Measurements from ENCODE around the gene DAPK2. TPM values are rescaled to one million over a fixed set of nuclear protein-coding genes. Genes with fewer than 3 reads are reported as not detected.

The DAPK2 gene
- total RNA-seq, 4 donors from 2014 or later: 28.5 to 70.8 (median 52.7) TPM

DNA sequence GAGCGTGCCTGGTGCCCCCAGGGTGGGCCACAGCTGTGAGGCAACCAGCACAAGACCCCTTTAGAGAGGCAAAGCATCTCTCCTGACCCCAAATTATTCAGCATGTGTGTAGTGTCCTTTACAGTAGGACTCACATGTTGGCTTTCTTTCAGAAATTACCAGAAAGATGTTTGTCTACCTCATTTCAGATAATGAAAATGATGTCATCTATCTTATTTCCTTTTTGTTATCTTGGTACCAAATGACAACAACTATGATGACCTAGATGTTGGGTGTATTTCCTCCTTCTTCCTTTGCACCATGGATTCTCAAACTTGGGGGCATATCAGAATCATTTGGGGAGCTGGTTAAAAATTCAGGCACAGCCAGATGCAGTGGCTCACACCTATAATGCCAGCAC is 50.5 kb downstream of the DAPK2 start:
- Histone ChIP-seq H3K27me3 (no peaks in the 10 kb centered on the region), H3K4me1 (peaks cover 74 to 78% of the 10 kb centered on the region in 2 donors)
- intact Hi-C loops (cut with DNase I; ENCODE audit: low total_unique reads): no loop called here

DNA sequence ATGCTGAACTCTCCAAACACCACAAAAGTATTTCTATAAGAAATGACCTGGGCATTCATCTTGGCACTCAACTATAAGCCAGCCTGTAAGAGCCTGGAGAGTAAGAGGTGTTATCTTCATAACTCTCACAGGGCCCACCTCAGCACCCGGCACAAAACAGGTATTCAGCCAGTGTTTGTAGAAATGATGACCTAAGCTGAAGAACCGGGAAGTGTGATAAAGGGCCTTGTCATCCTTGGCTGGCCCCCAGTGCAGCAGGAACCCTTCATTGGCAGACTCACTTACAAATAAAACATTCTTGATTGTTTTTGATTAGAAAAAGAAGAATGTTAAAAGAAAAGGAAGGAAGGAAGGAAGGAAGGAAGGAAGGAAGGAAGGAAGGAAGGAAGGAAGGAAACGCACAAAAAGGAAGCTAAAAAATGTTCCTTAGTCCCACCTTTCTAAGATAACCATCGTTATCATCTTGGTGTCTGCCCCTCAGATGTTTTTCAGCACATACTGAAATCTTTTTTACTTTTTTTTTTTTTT is 52.1 kb downstream of the DAPK2 start:
- Histone ChIP-seq H3K27me3 (no peaks in the 10 kb centered on the region), H3K27ac (peak overlapping the region; percentile 93 to 96 (median 94)), H3K9me3 (no peaks in the 10 kb centered on the region), H3K36me3 (no peaks in the 10 kb centered on the region), H3K4me3 (no peak overlapping the region), H3K4me1 (peaks cover 63 to 70% of the 10 kb centered on the region in 2 donors)
- no peak for ATAC-seq
- intact Hi-C loops (cut with DNase I; ENCODE audit: low total_unique reads) (no loop called here), in situ Hi-C loops (cut with MboI; ENCODE audit: low sequenced_read_pairs in 4 of 4) (no loop called here)
- DNase-seq: no peak
- no peak for TF ChIP-seq POLR2A (IDR thresholded peaks at IDR 0.05)

More for the DNA sequence above, 50.5 kb downstream of the DAPK2 start:
- no peak overlapping the region for H3K4me3 ChIP-seq
- in situ Hi-C loops (cut with MboI; ENCODE audit: low sequenced_read_pairs in 4 of 4): no loop called here
- H3K36me3 ChIP-seq: no peaks in the 10 kb centered on the region
- DNase-seq (no peak), ATAC-seq (no peak)
- peak overlapping the region in 3 of 4 donors; percentile 50 to 96 (median 80) for H3K27ac ChIP-seq
- TF ChIP-seq, protein P1, sequence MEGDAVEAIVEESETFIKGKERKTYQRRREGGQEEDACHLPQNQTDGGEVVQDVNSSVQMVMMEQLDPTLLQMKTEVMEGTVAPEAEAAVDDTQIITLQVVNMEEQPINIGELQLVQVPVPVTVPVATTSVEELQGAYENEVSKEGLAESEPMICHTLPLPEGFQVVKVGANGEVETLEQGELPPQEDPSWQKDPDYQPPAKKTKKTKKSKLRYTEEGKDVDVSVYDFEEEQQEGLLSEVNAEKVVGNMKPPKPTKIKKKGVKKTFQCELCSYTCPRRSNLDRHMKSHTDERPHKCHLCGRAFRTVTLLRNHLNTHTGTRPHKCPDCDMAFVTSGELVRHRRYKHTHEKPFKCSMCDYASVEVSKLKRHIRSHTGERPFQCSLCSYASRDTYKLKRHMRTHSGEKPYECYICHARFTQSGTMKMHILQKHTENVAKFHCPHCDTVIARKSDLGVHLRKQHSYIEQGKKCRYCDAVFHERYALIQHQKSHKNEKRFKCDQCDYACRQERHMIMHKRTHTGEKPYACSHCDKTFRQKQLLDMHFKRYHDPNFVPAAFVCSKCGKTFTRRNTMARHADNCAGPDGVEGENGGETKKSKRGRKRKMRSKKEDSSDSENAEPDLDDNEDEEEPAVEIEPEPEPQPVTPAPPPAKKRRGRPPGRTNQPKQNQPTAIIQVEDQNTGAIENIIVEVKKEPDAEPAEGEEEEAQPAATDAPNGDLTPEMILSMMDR (IDR thresholded peaks at IDR 0.05 in 4 of 5, conservative IDR thresholded peaks at IDR 0.05 in 1 of 5): no peak
- no peak for TF ChIP-seq POLR2A (IDR thresholded peaks at IDR 0.05)
- no peaks in the 10 kb centered on the region for H3K9me3 ChIP-seq

DNA sequence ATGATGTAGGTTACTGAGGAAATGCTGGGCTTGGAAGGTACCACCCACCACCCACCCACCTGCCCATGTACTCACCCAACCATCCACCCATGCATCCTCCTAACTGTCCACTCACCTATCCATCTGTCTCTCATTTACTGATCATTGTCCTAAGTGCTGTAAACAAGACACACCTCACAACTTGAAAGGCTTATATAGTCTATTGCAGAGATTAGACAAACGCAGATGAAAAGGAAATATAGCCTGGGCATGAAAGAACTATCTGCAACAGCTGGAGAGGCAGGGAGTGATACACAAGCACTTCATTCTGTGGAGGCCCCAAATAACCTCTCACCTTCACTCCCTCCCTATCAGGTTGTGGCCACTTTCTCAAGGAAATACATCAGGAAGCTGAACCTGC is 54.0 kb downstream of the DAPK2 start:
- H3K4me1 ChIP-seq: peaks cover 60 to 66% of the 10 kb centered on the region in 2 donors
- TF ChIP-seq, protein P1 (IDR thresholded peaks at IDR 0.05 in 4 of 5, conservative IDR thresholded peaks at IDR 0.05 in 1 of 5): no peak
- TF ChIP-seq POLR2A (IDR thresholded peaks at IDR 0.05): no peak
- peak overlapping the region; percentile 93 to 96 (median 94) for H3K27ac ChIP-seq
- no peaks in the 10 kb centered on the region for H3K36me3 ChIP-seq
- DNase-seq (no peak), ATAC-seq (no peak)
- in situ Hi-C loops (cut with MboI; ENCODE audit: low sequenced_read_pairs in 4 of 4) (no loop called here), intact Hi-C loops (cut with DNase I; ENCODE audit: low total_unique reads) (no loop called here)
- no peaks in the 10 kb centered on the region for H3K9me3 ChIP-seq
- H3K27me3 ChIP-seq: no peaks in the 10 kb centered on the region
- H3K4me3 ChIP-seq: no peak overlapping the region

DNA sequence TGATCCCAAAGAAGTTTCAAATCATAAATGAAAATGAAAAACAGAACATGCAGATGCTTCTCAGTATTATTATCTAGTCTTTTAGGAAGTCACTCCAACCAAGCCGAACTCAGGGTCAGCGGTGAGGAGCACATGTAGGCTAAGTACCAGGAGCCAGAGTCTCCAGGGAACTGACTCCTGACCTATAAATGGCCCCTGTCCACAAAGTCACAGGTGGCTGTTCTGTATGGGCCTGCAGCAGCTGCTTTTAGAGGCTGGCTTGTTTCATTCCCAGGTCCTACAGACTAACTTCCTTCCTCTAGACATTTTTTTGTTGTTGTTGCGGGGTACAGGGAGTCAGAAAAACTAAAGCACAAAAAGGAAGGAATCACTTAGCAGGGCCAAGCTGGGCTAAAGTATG is 54.6 kb downstream of the DAPK2 start:
- Histone ChIP-seq H3K4me1 (peaks cover 62 to 66% of the 10 kb centered on the region in 2 donors), H3K9me3 (no peaks in the 10 kb centered on the region), H3K27me3 (no peaks in the 10 kb centered on the region), H3K36me3 (no peaks in the 10 kb centered on the region), H3K27ac (peak overlapping the region; percentile 93 to 96 (median 94)), H3K4me3 (no peak overlapping the region)
- DNase-seq (peak; percentile 66 to 74), ATAC-seq (peak; percentile 69 to 77)
- TF ChIP-seq, protein P1 (IDR thresholded peaks at IDR 0.05 in 4 of 5, conservative IDR thresholded peaks at IDR 0.05 in 1 of 5): no peak
- TF ChIP-seq POLR2A (IDR thresholded peaks at IDR 0.05): no peak
- in situ Hi-C loops (cut with MboI; ENCODE audit: low sequenced_read_pairs in 4 of 4) (no loop called here), intact Hi-C loops (cut with DNase I; ENCODE audit: low total_unique reads) (loop anchor here (2.0 kb wide), 1 partner anchor 13 kb away; no protein-coding TSS in a partner anchor)

DNA sequence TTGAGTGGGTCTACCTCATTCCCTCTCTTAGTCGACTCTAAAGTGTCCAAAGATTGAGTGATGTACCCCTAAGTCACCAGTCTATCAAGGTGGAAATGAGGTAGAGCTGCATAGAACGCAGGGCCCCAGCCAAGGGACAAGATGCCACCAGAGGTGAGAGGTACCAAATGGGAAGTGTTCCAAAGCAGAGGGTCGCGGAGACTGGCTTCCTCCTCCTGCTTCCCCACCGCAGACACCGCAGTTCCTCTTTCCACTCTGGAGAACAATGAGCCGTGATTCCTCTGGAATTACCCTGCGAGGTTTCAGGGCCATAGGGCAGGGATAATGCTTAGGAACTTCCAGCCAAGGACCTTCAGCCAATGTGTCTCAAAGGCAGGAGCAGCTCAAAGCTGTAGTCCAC is 55.8 kb downstream of the DAPK2 start:
- DNase-seq: no peak
- peaks cover 70 to 74% of the 10 kb centered on the region in 2 donors for H3K4me1 ChIP-seq
- H3K36me3 ChIP-seq: no peaks in the 10 kb centered on the region
- no peak for ATAC-seq
- H3K4me3 ChIP-seq: no peak overlapping the region
- no peaks in the 10 kb centered on the region for H3K27me3 ChIP-seq
- no peak for TF ChIP-seq POLR2A (IDR thresholded peaks at IDR 0.05)
- TF ChIP-seq, protein P1 (IDR thresholded peaks at IDR 0.05 in 4 of 5, conservative IDR thresholded peaks at IDR 0.05 in 1 of 5): no peak
- peak overlapping the region; percentile 93 to 96 (median 94) for H3K27ac ChIP-seq
- no peaks in the 10 kb centered on the region for H3K9me3 ChIP-seq
- intact Hi-C loops (cut with DNase I; ENCODE audit: low total_unique reads): loop anchor here (2.0 kb wide), 1 partner anchor 14 kb away; no protein-coding TSS in a partner anchor
- in situ Hi-C loops (cut with MboI; ENCODE audit: low sequenced_read_pairs in 4 of 4): no loop called here
